Measurements from ENCODE around the gene DEF6. TPM values are rescaled to one million over a fixed set of nuclear protein-coding genes. Genes with fewer than 3 reads are reported as not detected.

The DEF6 gene
- total and polyA plus RNA-seq, 2 of the 8 experiments (the other 6 are each of a cell fraction or from before 2014, with no cell fraction given) = 3.3 to 4.1 TPM

GRCh38 chr6:35297601-35298481 is at the start of gene DEF6 (continued):
- TF ChIP-seq CTCF (IDR thresholded peaks at IDR 0.05; ENCODE audit: control extremely low read depth in 1 of 3, insufficient read depth in 1 of 3, low read depth in 1 of 3, low read length in 3 of 3) = peak; percentile 95 to 98 (median 97)
- 0 out of 2 replicates have a peak, but pooled peaks have one; percentile 36 for TF ChIP-seq TAF1 (IDR thresholded peaks at IDR 0.05; ENCODE audit: low read depth, low read length)
- no peak for TF ChIP-seq BRCA1 (IDR thresholded peaks at IDR 0.05; ENCODE audit: low read depth, low read length)
- 0 out of 3 replicates have a peak, but pooled peaks of 1 of the 2 experiments have one; percentile 14 for TF ChIP-seq POLR2A (IDR thresholded peaks at IDR 0.05; ENCODE audit: control extremely low read depth in 1 of 2, low read depth in 2 of 2, low read length in 2 of 2)
- TF ChIP-seq RNF2 (IDR thresholded peaks at IDR 0.05; ENCODE audit: borderline replicate concordance, low read depth, low read length, missing control alignments, poor library complexity, severe bottlenecking) = no peak
- peak in 1 of 2 experiments; percentile 46; a peak in 1 of 4 replicates for TF ChIP-seq HDAC2 (IDR thresholded peaks at IDR 0.05; ENCODE audit: borderline replicate concordance in 1 of 2, low read depth in 2 of 2, low read length in 2 of 2)
- peak; percentile 99 to 100 for TF ChIP-seq RAD21 (IDR thresholded peaks at IDR 0.05 in 1 of 2, conservative IDR thresholded peaks at IDR 0.05 in 1 of 2; ENCODE audit: low read depth in 2 of 2, low read length in 2 of 2)
- TF ChIP-seq TCF12 (IDR thresholded peaks at IDR 0.05; ENCODE audit: low read depth, low read length) = 0 out of 2 replicates have a peak, but pooled peaks have one; percentile 10
- 0 out of 2 replicates have a peak, but pooled peaks have one; percentile 21 for TF ChIP-seq ATF2 (IDR thresholded peaks at IDR 0.05; ENCODE audit: low read length)
- TF ChIP-seq TEAD4 (IDR thresholded peaks at IDR 0.05; ENCODE audit: low read depth, low read length) = peak; percentile 45; the same call in 1 of the 2 replicates
- TF ChIP-seq RXRA (IDR thresholded peaks at IDR 0.05; ENCODE audit: insufficient read depth, low read depth, low read length) = 0 out of 2 replicates have a peak, but pooled peaks have one; percentile 43
